GM12873 (cell line): Measurements from ENCODE around the gene MED17.

ENCODE experiments used
- CTCF ChIP-seq: IDR thresholded peaks from 2 replicates; pipeline ENCODE4 v1.5.1; 2012; ENCODE audit warnings: low read depth, mild to moderate bottlenecking, moderate library complexity, low read length, control low read depth; ENCODE audit not compliant: insufficient read depth; ENCODE audit errors: missing control alignments

MED17 gene

GRCh38 chr11:93849201-93849600, 65.1 kb downstream of the MED17 start:
- TF ChIP-seq CTCF = no peak

GRCh38 chr11:93849751-93850593, 65.9 kb downstream of the MED17 start:
- no peak for TF ChIP-seq CTCF

- no peak for TF ChIP-seq CTCF
These were observed 66.5 kb downstream of the MED17 start, which contains the start of gene VSTM5 for GRCh38 chr11:93850594-93851018. VSTM5 (minus strand) TSS chr11:93850618; CDS start chr11:93850502, 116 bp downstream.

- TF ChIP-seq CTCF = no peak
These were observed 68.2 kb downstream of the MED17 start for GRCh38 chr11:93852242-93852641.

GRCh38 chr11:93857413-93858120, 73.5 kb downstream of the MED17 start:
- no peak for TF ChIP-seq CTCF

- TF ChIP-seq CTCF = no peak
These were observed 74.2 kb downstream of the MED17 start for GRCh38 chr11:93858121-93858775.

- TF ChIP-seq CTCF = no peak
These were observed 77.7 kb downstream of the MED17 start for GRCh38 chr11:93861808-93862207.
